SW480 (cell line): ENCODE data around the gene ZNF878.

Experiments used
- DNase-seq: peaks from one replicate; pipeline ENCODE4 v3.0.0-alpha.2; 2016; ENCODE audit warnings: low spot score

ZNF878 gene

GRCh38 chr19:12034620-12035019 lies 18.1 kb downstream of the ZNF878 start:
- DNase-seq: no peak

GRCh38 chr19:12034198-12034597 lies 18.6 kb downstream of the ZNF878 start:
- no peak for DNase-seq

- DNase-seq: peak; percentile 14
Measured at GRCh38 chr19:12015753-12016116, 37.0 kb downstream of the ZNF878 start.

- DNase-seq: no peak
Measured at GRCh38 chr19:12015015-12015752, 37.6 kb downstream of the ZNF878 start.

GRCh38 chr19:12000152-12000981 lies 52.4 kb downstream of the ZNF878 start:
- no peak for DNase-seq

GRCh38 chr19:11995174-11995573 lies 57.6 kb downstream of the ZNF878 start:
- no peak for DNase-seq
